Measurements from ENCODE around the gene WSB2.
"Not testable (repeated sequence)": the region's sequence is repeated elsewhere in the genome, so short reads cannot be mapped to it uniquely, and the experiment has no call there.

WSB2 gene

GRCh38 chr12:118029166-118029565 is 31.8 kb downstream of the WSB2 start:
- H3K36me3 ChIP-seq (ENCODE audit: insufficient read depth, low read depth, low read length): peaks cover 99% of the 10 kb centered on the region
- no peak overlapping the region for H3K4me3 ChIP-seq (ENCODE audit: low read length)
- no peak overlapping the region for H3K27ac ChIP-seq (ENCODE audit: low read length)
- H3K9ac ChIP-seq (ENCODE audit: low read depth, low read length): no peak overlapping the region
- H3K4me1 ChIP-seq (ENCODE audit: insufficient read depth, low read length): no peaks in the 10 kb centered on the region; the same call in 1 of the 2 replicates
- no peaks in the 10 kb centered on the region for H3K27me3 ChIP-seq (ENCODE audit: insufficient read depth, low read length)
- no peaks in the 10 kb centered on the region for H3K9me3 ChIP-seq (ENCODE audit: insufficient read depth, low read depth, low read length)

- Histone ChIP-seq H3K4me3 (ENCODE audit: low read length) (no peak overlapping the region), H3K4me1 (ENCODE audit: insufficient read depth, low read length) (no peaks in the 10 kb centered on the region), H3K27me3 (ENCODE audit: insufficient read depth, low read length) (no peaks in the 10 kb centered on the region), H3K27ac (ENCODE audit: low read length) (no peak overlapping the region), H3K36me3 (ENCODE audit: insufficient read depth, low read depth, low read length) (peaks cover 93% of the 10 kb centered on the region), H3K9me3 (ENCODE audit: insufficient read depth, low read depth, low read length) (no peaks in the 10 kb centered on the region), H3K9ac (ENCODE audit: low read depth, low read length) (no peak overlapping the region)
Observed at GRCh38 chr12:118025168-118025567, 35.8 kb downstream of the WSB2 start.

- Histone ChIP-seq H3K4me1 (ENCODE audit: insufficient read depth, low read length) (no peaks in the 10 kb centered on the region), H3K9me3 (ENCODE audit: insufficient read depth, low read depth, low read length) (no peaks in the 10 kb centered on the region), H3K9ac (ENCODE audit: low read depth, low read length) (no peak overlapping the region), H3K4me3 (ENCODE audit: low read length) (no peak overlapping the region), H3K27me3 (ENCODE audit: insufficient read depth, low read length) (no peaks in the 10 kb centered on the region), H3K36me3 (ENCODE audit: insufficient read depth, low read depth, low read length) (peaks cover 91% of the 10 kb centered on the region), H3K27ac (ENCODE audit: low read length) (no peak overlapping the region)
Observed at GRCh38 chr12:118023301-118023860, 37.6 kb downstream of the WSB2 start.

- Histone ChIP-seq H3K4me1 (ENCODE audit: insufficient read depth, low read length) (no peaks in the 10 kb centered on the region), H3K4me3 (ENCODE audit: low read length) (no peak overlapping the region), H3K9me3 (ENCODE audit: insufficient read depth, low read depth, low read length) (no peaks in the 10 kb centered on the region), H3K36me3 (ENCODE audit: insufficient read depth, low read depth, low read length) (peaks cover 90% of the 10 kb centered on the region), H3K27me3 (ENCODE audit: insufficient read depth, low read length) (no peaks in the 10 kb centered on the region), H3K27ac (ENCODE audit: low read length) (no peak overlapping the region), H3K9ac (ENCODE audit: low read depth, low read length) (no peak overlapping the region)
Observed at GRCh38 chr12:118022728-118023109, 38.3 kb downstream of the WSB2 start.

- H3K27ac ChIP-seq (ENCODE audit: low read length); H3K4me3 ChIP-seq (ENCODE audit: low read length); H3K4me1 ChIP-seq (ENCODE audit: insufficient read depth, low read length); H3K9me3 ChIP-seq (ENCODE audit: insufficient read depth, low read depth, low read length); H3K9ac ChIP-seq (ENCODE audit: low read depth, low read length); H3K27me3 ChIP-seq (ENCODE audit: insufficient read depth, low read length): not testable (repeated sequence)
- peaks cover 85% of the 10 kb centered on the region for H3K36me3 ChIP-seq (ENCODE audit: insufficient read depth, low read depth, low read length)
Observed at GRCh38 chr12:118022097-118022727, 38.8 kb downstream of the WSB2 start.

- Histone ChIP-seq H3K27ac (ENCODE audit: low read length) (no peak overlapping the region), H3K36me3 (ENCODE audit: insufficient read depth, low read depth, low read length) (peaks cover 63% of the 10 kb centered on the region), H3K9me3 (ENCODE audit: insufficient read depth, low read depth, low read length) (no peaks in the 10 kb centered on the region), H3K9ac (ENCODE audit: low read depth, low read length) (no peak overlapping the region), H3K27me3 (ENCODE audit: insufficient read depth, low read length) (no peaks in the 10 kb centered on the region), H3K4me3 (ENCODE audit: low read length) (no peak overlapping the region), H3K4me1 (ENCODE audit: insufficient read depth, low read length) (no peaks in the 10 kb centered on the region; the same call in 1 of the 2 replicates)
Observed at GRCh38 chr12:118020036-118020435, 40.9 kb downstream of the WSB2 start.

GRCh38 chr12:118017926-118018325 is 43.1 kb downstream of the WSB2 start:
- Histone ChIP-seq H3K9ac (ENCODE audit: low read depth, low read length) (peak overlapping the region; percentile 79; the same call in 1 of the 2 replicates), H3K4me3 (ENCODE audit: low read length) (peak overlapping the region; percentile 83), H3K36me3 (ENCODE audit: insufficient read depth, low read depth, low read length) (peaks cover 49% of the 10 kb centered on the region), H3K9me3 (ENCODE audit: insufficient read depth, low read depth, low read length) (no peaks in the 10 kb centered on the region), H3K27me3 (ENCODE audit: insufficient read depth, low read length) (no peaks in the 10 kb centered on the region), H3K27ac (ENCODE audit: low read length) (no peak overlapping the region), H3K4me1 (ENCODE audit: insufficient read depth, low read length) (no peaks in the 10 kb centered on the region; the same call in 1 of the 2 replicates)

GRCh38 chr12:118016424-118017264 is 44.3 kb downstream of the WSB2 start, which contains the start of gene RFC5:
Gene RFC5, plus strand, starts transcription at chr12:118016703. Its CDS starts 125 bp downstream, at chr12:118016828.
- no peaks in the 10 kb centered on the region; the same call in 1 of the 2 replicates for H3K4me1 ChIP-seq (ENCODE audit: insufficient read depth, low read length)
- H3K27ac ChIP-seq (ENCODE audit: low read length): no peak within 1 kb of the TSS
- no peaks in the 10 kb centered on the region for H3K27me3 ChIP-seq (ENCODE audit: insufficient read depth, low read length)
- peak within 1 kb of the TSS; percentile 83 for H3K4me3 ChIP-seq (ENCODE audit: low read length)
- H3K36me3 ChIP-seq (ENCODE audit: insufficient read depth, low read depth, low read length): peaks cover 36% of the 10 kb centered on the region
- peak within 1 kb of the TSS; percentile 79; the same call in 1 of the 2 replicates for H3K9ac ChIP-seq (ENCODE audit: low read depth, low read length)
- no peaks in the 10 kb centered on the region for H3K9me3 ChIP-seq (ENCODE audit: insufficient read depth, low read depth, low read length)

- Histone ChIP-seq H3K9me3 (ENCODE audit: insufficient read depth, low read depth, low read length) (no peaks in the 10 kb centered on the region), H3K27ac (ENCODE audit: low read length) (no peak overlapping the region), H3K4me1 (ENCODE audit: insufficient read depth, low read length) (no peaks in the 10 kb centered on the region; the same call in 1 of the 2 replicates), H3K36me3 (ENCODE audit: insufficient read depth, low read depth, low read length) (peaks cover 29% of the 10 kb centered on the region), H3K9ac (ENCODE audit: low read depth, low read length) (peak overlapping the region; percentile 16; the same call in 1 of the 2 replicates), H3K27me3 (ENCODE audit: insufficient read depth, low read length) (no peaks in the 10 kb centered on the region), H3K4me3 (ENCODE audit: low read length) (peak overlapping the region; percentile 83; the same call in 1 of the 2 replicates)
Observed at GRCh38 chr12:118015944-118016343, 45.0 kb downstream of the WSB2 start.

GRCh38 chr12:118015306-118015705 is 45.7 kb downstream of the WSB2 start:
- H3K4me1 ChIP-seq (ENCODE audit: insufficient read depth, low read length): no peaks in the 10 kb centered on the region; the same call in 1 of the 2 replicates
- H3K9ac ChIP-seq (ENCODE audit: low read depth, low read length): no peak overlapping the region
- H3K36me3 ChIP-seq (ENCODE audit: insufficient read depth, low read depth, low read length): peaks cover 23% of the 10 kb centered on the region
- H3K27ac ChIP-seq (ENCODE audit: low read length): no peak overlapping the region
- no peaks in the 10 kb centered on the region for H3K9me3 ChIP-seq (ENCODE audit: insufficient read depth, low read depth, low read length)
- no peak overlapping the region for H3K4me3 ChIP-seq (ENCODE audit: low read length)
- H3K27me3 ChIP-seq (ENCODE audit: insufficient read depth, low read length): no peaks in the 10 kb centered on the region

GRCh38 chr12:118013283-118013682 is 47.7 kb downstream of the WSB2 start:
- peaks cover 5% of the 10 kb centered on the region; the same call in 1 of the 2 replicates for H3K36me3 ChIP-seq (ENCODE audit: insufficient read depth, low read depth, low read length)
- no peak overlapping the region for H3K4me3 ChIP-seq (ENCODE audit: low read length)
- no peak overlapping the region for H3K27ac ChIP-seq (ENCODE audit: low read length)
- H3K4me1 ChIP-seq (ENCODE audit: insufficient read depth, low read length): no peaks in the 10 kb centered on the region; the same call in 1 of the 2 replicates
- no peak overlapping the region for H3K9ac ChIP-seq (ENCODE audit: low read depth, low read length)
- no peaks in the 10 kb centered on the region for H3K9me3 ChIP-seq (ENCODE audit: insufficient read depth, low read depth, low read length)
- H3K27me3 ChIP-seq (ENCODE audit: insufficient read depth, low read length): no peaks in the 10 kb centered on the region

Data from iPS-20b (cell line).